ENCODE results near the gene SDC3.

SDC3 gene

DNA sequence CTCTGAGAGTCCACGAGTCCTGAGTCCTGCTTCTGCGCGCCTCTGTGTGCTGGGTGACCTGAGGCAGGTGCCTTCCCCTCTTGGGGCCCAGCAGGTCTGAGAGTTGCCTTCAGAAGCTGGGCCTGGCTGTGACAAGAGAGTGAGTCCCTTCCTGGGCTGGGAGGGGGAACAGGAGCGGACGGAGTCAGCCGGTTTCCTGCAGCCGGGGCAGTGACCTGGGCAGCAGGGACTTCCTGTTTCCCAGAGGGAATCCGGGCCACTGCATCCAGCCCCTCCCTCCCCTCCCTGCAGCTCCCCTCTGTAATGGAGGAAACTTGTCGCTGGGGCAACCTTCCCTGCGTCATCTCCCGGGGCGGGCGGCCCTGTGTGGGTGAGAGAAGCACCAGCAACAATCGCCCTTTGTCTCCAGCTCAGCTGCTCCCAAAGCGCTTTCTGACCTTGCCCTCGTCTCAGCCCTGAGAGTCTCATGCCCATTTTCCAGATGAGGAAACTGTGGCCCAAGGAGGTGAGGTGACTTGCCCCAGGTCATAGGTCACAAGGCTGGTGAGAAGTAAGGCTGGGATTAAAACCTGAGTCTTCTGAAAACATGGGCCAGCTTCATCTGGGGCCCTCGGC is 61.1 kb downstream of the SDC3 start:
- TF ChIP-seq, protein P1, sequence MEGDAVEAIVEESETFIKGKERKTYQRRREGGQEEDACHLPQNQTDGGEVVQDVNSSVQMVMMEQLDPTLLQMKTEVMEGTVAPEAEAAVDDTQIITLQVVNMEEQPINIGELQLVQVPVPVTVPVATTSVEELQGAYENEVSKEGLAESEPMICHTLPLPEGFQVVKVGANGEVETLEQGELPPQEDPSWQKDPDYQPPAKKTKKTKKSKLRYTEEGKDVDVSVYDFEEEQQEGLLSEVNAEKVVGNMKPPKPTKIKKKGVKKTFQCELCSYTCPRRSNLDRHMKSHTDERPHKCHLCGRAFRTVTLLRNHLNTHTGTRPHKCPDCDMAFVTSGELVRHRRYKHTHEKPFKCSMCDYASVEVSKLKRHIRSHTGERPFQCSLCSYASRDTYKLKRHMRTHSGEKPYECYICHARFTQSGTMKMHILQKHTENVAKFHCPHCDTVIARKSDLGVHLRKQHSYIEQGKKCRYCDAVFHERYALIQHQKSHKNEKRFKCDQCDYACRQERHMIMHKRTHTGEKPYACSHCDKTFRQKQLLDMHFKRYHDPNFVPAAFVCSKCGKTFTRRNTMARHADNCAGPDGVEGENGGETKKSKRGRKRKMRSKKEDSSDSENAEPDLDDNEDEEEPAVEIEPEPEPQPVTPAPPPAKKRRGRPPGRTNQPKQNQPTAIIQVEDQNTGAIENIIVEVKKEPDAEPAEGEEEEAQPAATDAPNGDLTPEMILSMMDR (IDR thresholded peaks at IDR 0.05; ENCODE audit: extremely low read depth, insufficient read depth, missing control alignments) = no peak
- DNase-seq (ENCODE audit: low spot score) = no peak
- in situ Hi-C loops (cut with MboI; ENCODE audit: low pct_unique_long_range_greater_than_20kb, low sequenced_read_pairs, unreplicated experiment) = no loop called here

DNA sequence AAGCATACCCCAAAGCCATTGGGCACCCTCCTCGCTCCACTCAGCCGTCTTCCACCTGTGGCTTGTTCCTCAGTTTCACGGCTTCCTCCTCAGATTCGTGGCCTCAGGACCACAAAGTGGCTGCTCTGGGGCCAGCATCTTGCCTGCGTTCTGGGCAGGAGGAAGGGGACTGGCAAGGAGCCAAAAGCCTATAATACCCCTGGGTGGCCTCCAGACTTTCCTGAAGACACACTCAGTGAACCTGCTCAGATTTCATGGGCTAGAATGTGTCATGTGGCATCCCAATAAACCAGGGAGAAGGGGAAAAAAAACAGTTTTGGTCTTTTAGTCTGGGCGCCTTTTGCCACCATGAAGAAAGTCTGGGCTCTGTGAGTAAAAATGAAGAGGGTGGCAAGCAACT is 62.0 kb downstream of the SDC3 start:
- no peak for DNase-seq (ENCODE audit: low spot score)
- in situ Hi-C loops (cut with MboI; ENCODE audit: low pct_unique_long_range_greater_than_20kb, low sequenced_read_pairs, unreplicated experiment) = no loop called here
- TF ChIP-seq, protein P1 (IDR thresholded peaks at IDR 0.05; ENCODE audit: extremely low read depth, insufficient read depth, missing control alignments) = no peak

DNA sequence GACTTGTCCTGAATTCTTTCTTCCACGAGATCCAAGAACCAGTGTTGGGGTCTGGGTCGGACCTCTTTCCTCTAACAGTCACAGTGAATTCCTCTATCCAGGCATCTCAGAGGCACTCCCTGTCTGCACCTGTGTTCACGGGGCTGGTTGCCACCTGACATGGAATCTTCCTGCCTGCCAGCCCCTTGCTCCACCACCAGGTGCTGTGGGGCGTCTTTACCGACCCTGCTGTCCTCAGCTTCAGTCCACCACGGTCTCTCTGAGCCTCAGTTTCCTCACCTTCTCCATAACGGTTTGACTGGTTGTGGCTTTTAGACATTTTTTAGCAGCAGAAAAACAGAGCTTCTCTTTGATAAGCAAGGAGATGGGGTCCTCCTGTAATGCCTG is 62.7 kb downstream of the SDC3 start:
- in situ Hi-C loops (cut with MboI; ENCODE audit: low pct_unique_long_range_greater_than_20kb, low sequenced_read_pairs, unreplicated experiment) = no loop called here
- no peak for DNase-seq (ENCODE audit: low spot score)
- TF ChIP-seq, protein P1 (IDR thresholded peaks at IDR 0.05; ENCODE audit: extremely low read depth, insufficient read depth, missing control alignments) = no peak

DNA sequence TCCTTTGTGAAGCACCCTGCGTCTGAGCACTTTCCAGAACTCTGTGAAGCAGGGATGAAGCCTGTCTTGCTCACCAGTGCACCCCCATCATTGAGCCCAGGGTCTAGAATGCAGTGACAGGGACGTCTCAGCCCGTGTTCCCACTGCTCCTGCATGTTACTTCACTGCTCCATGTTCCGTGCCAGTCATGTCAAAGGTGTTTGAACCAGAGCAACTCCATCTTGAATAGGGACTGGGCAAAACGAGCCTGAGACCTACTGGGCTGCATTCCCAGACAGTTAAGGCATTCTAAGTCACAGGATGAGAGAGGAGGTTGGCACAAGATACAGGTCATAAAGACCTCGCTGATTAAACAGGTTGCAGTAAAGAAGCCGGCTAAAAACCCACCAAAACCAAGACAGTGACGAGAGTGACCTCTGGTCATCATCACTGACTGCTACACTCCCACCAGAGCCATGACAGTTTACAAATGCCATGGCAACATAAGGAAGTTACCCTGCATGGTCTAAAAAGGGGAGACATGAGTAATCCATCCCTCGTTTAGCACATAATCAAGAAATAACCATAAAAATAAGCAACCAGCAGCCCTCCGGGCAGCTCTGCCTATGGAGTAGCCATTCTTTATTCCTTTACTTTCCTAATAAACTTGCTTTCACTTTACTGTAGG is 63.2 kb downstream of the SDC3 start:
- TF ChIP-seq, protein P1 (IDR thresholded peaks at IDR 0.05; ENCODE audit: extremely low read depth, insufficient read depth, missing control alignments) = no peak
- in situ Hi-C loops (cut with MboI; ENCODE audit: low pct_unique_long_range_greater_than_20kb, low sequenced_read_pairs, unreplicated experiment) = no loop called here
- no peak for DNase-seq (ENCODE audit: low spot score)

DNA sequence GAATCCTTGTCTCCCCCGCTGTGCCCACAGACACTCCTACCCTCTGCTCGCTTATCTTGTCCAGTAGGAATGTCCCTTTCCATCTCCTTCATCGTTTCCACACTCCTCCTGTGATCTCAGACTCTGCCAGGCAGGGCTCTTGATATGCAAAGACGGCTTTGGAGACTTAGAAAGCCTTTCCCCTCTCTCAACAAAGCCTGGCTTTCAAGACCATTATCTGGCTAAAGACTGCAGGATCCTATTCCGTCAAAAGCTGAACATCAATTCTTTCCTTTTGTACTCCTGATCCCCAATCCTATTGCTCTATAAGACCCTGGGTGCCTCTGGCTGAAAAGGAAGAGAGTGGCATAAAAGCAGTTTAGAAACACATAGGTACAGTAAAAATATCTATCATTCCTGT is 63.9 kb downstream of the SDC3 start:
- TF ChIP-seq, protein P1 (IDR thresholded peaks at IDR 0.05; ENCODE audit: extremely low read depth, insufficient read depth, missing control alignments) = no peak
- in situ Hi-C loops (cut with MboI; ENCODE audit: low pct_unique_long_range_greater_than_20kb, low sequenced_read_pairs, unreplicated experiment) = no loop called here
- DNase-seq (ENCODE audit: low spot score) = no peak

DNA sequence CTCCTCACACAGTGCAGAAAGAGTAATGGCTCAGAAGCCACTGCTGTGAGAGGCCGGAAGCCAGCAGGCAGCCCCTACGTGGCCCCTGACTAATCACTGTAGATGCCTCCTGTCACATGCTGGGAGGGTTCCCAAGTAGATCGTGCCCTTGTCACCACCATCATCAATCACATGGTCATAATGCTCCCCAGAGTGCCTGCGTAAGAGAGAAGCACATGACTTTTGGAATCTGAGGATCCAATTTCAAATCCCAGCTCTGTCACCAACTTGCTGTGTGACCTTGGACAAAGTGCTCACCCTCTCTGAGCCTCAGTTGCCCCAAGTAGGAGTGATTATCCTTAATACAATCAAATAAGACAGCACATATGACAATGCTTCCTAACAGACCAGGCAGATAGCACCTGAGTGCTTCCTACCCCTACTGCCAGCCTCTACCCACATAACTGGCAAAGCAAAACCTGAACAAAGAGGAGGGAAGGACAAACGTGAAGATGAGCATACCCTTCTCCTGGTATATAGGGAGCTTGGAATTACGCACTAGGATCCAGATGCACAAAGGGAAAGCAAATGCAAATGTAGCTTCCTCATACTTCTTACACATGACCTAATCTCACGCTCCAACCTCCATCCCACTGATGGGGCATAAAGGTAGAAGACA is 65.7 kb downstream of the SDC3 start:
- in situ Hi-C loops (cut with MboI; ENCODE audit: low pct_unique_long_range_greater_than_20kb, low sequenced_read_pairs, unreplicated experiment) = no loop called here
- DNase-seq (ENCODE audit: low spot score) = no peak
- TF ChIP-seq, protein P1 (IDR thresholded peaks at IDR 0.05; ENCODE audit: extremely low read depth, insufficient read depth, missing control alignments) = no peak
